OCI-M2 (cell line): ENCODE data around the gene AMN.

Experiments used
- DNase-seq: peaks from one replicate; lab custom pipeline; 2025; ENCODE audit not compliant: unreplicated experiment; lab: John Stamatoyannopoulos, UW

AMN gene

GRCh38 chr14:102965971-102966655 is 43.6 kb downstream of the AMN start:
- DNase-seq = no peak

DNA sequence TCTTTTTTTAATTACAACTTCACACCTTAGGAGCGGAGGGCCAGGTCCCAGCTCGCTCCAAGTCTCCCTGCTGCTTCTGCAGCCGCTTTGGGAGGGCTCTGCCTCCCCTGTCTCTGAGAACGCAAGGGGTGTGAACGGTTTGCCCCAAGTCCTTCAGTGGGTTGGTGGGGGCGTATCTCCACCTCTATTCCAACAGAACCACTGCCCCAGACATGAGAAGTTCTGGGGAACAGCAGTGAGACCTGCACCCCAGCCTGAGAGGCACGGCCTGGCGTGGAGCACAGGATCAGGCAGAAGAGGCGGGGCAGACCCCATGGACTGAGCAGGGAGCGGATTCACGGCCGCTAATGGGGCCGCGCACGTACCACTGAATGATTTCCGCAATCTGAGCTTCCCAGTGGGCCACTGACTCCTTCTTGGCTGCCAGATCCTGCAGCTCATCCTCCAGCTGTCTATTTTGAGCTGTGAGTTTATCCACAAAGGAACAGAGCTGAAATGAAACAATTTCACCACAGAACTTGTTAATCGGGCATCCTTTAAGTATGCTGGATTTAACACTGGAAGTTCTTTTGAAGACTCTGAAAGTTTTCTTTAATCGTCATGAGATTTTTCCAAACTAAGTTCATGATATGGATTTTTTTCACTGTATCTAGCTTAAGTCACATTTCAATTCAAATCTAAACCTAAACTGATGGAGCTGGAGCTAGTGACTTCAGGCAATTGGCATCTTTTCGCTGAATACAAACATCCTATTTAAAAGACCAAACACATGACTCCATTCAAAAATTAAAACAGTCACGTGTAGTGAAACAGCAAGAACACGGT is 44.4 kb downstream of the AMN start:
- DNase-seq = no peak

DNA sequence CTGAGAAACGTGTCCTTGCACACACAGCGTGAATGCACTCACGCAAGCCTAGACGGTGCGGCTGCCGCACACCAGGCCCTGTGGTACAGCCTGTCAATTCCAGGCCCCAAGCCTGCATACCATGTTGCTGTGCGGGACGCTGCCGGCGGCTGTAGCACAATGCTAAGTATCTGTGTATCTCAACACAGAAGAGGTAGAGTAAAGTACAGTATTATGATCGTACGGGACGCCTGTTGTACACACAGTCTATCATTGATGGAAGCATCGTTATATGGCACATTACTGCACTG is 45.0 kb downstream of the AMN start:
- DNase-seq = no peak

- no peak for DNase-seq
Observed at GRCh38 chr14:102968306-102968705, 45.8 kb downstream of the AMN start.

- no peak for DNase-seq
Observed at GRCh38 chr14:102969060-102969791, 46.8 kb downstream of the AMN start.

DNA sequence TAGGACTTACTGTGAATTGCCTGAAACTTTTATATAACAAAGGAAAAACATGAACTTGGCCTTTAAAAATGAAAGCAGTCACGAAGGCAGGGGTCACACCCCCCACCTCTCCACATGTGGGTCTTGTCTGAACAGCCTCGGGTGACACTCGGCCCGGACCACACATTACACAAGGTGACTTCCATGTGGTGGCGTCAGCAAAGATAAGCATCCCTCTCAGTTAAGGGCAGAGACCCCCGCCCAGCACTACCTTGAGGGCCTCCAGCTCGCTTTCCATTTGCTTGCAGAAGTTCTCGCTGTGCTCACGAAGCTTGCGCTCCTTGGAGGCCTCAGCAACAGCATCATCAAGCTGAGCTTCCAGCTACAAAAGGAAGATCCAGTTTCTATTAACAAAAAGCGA is 47.4 kb downstream of the AMN start:
- DNase-seq = no peak

DNA sequence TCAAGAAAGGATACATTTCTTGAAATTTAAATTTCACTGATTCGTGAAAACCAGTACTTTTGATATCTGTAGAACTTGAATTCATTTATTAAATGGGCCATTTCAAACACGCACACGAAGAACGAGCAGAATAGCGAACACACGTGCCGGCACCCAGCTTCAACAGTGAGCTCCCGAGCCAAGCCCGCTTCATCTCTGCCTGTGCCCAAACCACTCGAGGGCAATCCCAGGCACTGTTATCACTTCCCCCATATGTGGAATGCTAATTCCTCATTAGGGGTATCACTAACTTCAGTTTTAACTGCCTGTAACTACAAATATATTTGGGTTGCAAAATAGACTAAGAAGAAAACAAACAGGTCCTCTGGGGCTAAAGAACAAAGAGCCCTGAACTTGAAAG is 48.0 kb downstream of the AMN start:
- no peak for DNase-seq

GRCh38 chr14:102971314-102971713 is 48.9 kb downstream of the AMN start:
- DNase-seq = no peak

DNA sequence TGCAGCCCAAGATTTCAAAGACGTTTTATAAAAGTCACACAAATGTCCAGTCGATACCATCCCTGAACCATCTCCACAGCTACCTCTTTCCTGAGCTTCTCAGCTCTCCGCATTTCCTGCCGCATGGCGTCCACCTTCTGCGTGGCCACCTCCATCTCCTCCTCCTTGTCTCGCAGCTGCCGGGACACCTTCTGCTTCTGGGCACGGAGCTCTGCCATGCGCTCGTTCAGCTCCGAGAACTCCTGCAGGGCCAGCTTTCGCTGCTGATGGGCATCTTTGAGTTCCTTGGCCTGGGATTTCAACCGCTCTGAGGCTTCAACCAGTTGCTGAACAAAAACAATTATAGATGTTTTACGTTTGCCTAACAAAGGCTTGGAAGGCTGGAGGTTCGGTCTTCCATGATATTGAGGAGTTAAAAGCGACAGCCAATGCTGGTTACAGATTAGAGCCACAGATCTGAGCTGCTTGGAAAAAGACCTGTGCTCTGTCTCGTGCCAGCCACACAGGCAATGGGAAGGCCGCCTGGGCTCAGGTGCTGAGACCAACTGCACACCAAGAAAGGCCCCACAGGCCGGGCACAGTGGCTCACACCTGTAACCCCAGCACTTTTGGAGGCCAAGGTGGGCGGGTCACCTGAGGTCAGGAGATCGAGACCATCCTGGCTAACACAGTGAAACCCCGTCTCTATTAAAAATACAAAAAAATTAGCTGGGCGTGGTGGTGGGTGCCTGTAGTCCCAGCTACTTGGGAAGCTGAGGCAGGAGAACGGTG is 49.6 kb downstream of the AMN start:
- no peak for DNase-seq

- DNase-seq = no peak
Observed at GRCh38 chr14:102973706-102974285, 51.3 kb downstream of the AMN start.

- no peak for DNase-seq
Observed at GRCh38 chr14:102975662-102976061, 53.2 kb downstream of the AMN start.

DNA sequence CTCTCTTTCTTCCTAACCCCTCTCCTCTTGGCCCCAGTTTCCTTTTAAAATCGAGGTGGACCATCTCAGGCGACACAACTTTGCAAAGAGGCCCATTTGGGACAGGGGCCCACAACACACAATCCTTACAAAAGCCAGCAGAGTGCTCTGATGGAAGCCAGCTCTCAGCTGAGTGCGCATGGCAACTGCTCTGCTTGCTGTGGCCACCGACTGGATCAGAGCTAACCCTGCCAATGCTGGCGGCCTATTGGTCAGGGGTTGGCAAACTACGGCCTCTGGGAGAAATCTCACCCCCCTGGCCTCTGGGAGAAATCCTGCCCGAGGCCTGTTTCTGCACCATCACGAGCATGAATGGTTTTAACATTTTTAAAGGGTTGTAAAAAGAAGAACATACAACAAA is 55.0 kb downstream of the AMN start:
- DNase-seq = no peak

DNA sequence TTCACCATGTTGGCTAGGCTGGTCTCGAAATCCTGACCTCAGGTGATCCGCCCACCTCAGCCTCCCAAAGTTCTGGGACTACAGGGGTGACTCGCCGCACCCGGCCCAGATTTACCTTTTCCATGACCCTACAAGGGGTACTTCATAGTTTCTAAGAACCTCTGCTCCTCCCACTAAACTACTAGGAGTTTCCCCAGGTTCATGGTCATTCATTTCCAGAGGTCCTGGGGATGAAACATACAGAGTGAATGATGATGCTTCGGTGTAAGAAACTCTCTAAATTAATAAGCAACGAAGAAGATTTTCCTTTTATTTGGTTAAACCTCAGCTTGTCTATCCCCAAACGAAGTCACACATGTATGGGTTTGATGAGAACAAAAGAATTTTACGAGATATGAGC is 56.9 kb downstream of the AMN start:
- DNase-seq = no peak

DNA sequence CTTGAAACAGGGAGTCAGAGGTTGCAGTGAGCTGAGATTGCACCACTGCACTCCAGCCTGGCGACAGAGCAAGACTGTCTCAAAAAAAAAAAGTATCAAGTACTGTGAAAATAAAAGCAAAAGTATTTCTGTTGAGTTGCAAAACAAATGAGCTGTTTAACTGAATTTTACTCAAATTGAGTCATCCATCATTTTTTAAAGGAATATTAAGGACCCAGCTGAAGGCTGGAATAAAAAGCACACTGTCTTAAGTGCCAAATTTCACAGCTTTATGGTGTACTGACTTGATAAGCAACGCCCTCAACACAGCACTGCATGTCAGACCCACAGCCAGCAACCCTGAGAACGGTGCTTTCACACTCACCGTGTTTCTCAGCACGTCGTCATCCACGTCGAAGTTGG is 57.9 kb downstream of the AMN start:
- DNase-seq = no peak
